GM21447 (cell line): ENCODE results near the gene UPK1B.
A peak's percentile ranks its signal among the peaks of the same experiment; 100 is the strongest.
"Not testable (repeated sequence)": the region's sequence is repeated elsewhere in the genome, so short reads cannot be mapped to it uniquely, and the experiment has no call there.

Source experiments
- ATAC-seq: cut with Tn5 transposase; IDR thresholded peaks from one replicate; pipeline ENCODE4 v1.9.1; 2021; ENCODE audit not compliant: unreplicated experiment

UPK1B gene

GRCh38 chr3:119173325-119173724 lies at the start of gene UPK1B:
TSS of gene UPK1B (plus strand) at chr3:119173598. CDS start at chr3:119186742, 13,144 bp downstream.
- no peak for ATAC-seq

GRCh38 chr3:119125342-119125741 lies 48.1 kb upstream of the UPK1B start:
- ATAC-seq, result no peak

DNA sequence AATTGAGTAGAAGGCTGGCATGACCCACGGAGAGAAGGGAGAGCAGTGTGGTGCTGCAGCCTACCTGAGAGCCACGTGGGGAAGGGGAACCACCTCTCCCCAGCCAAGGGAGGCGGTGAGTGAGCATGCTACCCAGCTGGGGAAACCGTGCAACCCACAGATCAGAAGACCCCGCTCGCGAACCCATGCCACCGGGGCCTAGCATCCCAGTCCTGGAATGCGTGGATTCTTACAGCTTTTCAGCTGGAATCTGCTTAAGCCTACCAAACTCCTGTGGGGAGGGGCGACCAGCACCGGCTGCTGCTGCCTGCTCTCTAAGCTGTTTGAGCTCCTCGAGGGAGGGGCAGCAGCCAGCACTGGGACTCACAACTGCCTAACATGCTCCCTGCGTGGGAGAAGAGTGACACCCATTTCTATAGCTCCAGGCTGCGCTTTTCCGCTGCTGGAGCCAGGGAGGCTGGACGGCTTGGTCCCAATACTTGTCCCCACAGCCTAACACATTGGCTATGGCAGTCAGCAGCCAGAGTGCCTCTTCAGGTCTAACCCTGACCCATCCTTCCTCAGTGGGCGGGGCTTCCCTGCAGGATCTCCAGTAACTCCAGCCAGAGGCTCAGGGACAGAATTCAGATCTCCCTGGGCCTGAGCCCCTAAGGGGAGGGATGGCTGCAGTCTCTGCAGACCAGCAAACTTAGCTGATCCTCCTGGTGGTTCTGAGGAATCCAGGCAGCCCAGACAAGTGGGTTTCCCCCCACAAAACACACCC lies 47.5 kb upstream of the UPK1B start:
- ATAC-seq, result no peak

- ATAC-seq, result not testable (repeated sequence)
Observed at GRCh38 chr3:119130291-119130690, 43.1 kb upstream of the UPK1B start.

GRCh38 chr3:119132291-119132690 lies 41.1 kb upstream of the UPK1B start:
- not testable (repeated sequence) for ATAC-seq

DNA sequence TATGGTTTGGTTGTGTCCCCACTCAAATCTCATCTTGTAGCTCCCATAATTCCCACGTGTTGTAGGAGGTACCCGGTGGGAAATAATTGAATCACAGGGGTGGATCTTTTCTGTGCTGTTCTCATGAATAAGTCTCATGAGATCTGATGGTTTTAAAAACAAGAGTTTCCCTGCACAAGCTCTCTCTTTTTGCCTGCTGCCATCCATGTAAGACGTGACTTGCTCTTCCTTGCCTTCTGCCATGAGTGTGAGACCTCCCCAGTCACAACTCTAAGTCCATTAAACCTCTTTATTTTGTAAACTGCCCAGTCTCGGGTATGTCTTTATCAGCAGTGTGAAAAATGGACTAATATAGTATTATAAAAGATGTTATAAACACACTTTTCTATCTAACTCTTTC lies 34.0 kb upstream of the UPK1B start:
- ATAC-seq, result not testable (repeated sequence)

DNA sequence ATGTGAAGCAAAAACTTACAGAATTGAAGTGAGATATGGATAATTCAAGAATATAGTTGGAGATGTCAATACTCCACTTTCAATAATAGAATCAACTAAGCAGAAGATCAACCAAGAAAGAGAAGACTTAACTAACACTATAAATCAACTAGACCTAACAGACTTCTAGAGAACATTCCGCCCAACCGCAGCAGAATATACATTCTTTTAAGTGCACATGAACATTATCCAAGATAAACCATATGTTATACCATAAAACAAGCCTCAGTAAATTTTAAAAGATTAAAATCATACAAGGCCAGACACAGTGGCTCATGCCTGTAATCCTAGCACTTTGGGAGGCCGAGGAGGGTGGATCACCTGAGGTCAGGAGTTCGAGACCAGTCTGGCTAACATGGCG lies 32.9 kb upstream of the UPK1B start:
- ATAC-seq, result no peak

DNA sequence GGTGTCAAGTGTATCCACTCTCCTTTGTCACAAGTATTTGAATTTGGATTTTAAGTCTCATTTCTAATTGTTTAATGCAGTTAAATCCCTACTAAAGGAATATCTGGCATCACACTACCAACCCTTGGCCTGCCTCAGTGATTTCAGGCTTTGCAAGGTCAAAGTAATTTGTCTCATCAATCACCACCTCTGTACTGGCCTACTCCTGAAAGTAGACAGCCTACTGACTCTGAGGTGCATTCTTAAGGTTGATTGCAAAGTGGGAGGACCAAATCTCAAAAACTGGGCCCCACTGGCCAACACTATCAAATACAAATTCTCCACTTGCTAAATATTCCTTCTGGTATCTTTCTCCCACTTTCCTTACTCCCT lies 28.3 kb upstream of the UPK1B start:
- peak; percentile 32 for ATAC-seq

DNA sequence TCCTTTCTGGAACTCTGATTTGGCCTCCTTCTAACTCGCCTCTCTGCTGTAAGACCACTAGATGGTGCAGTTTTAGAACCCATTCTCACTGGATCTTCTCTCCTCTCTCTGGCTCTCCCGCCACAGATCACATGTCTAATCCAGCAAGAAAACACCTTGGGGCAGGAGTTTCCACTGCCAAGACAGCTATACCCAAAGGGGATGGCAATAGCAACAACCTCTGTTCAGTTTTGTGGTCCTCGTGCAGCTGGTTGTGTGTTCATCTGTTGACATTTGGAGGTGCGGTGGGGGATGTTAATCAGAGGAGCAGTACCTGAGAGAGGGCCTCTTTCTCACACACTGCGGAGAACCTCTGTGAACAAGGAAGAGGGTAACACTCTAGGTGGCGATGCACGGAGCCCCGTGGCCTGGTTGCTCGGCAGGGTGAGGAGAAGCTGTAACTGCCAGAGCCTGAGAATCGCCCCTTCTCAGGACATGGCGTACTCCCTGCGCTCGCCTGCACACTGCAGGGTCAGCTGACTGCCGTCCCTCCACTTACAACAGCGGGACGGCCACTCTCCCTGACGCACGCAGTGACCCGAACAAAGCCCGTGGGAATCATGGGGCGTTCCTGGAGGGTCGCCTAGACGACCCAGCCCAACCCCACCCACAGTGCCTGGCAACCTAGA lies 27.8 kb upstream of the UPK1B start, which contains the start of gene TEX55:
Gene TEX55 (plus strand): TSS at position 666 of the 668 bp plus-strand sequence. CDS start 25 bp downstream, outside the sequence.
- ATAC-seq, result peak; percentile 66

GRCh38 chr3:119146578-119147375 lies 26.6 kb upstream of the UPK1B start:
- no peak for ATAC-seq

- ATAC-seq, result no peak
Observed at GRCh38 chr3:119147494-119147893, 25.9 kb upstream of the UPK1B start.

- no peak for ATAC-seq
Observed at GRCh38 chr3:119148493-119149180, 24.8 kb upstream of the UPK1B start.

GRCh38 chr3:119149484-119149883 lies 23.9 kb upstream of the UPK1B start:
- ATAC-seq, result no peak

GRCh38 chr3:119156868-119157267 lies 16.5 kb upstream of the UPK1B start:
- ATAC-seq, result no peak

DNA sequence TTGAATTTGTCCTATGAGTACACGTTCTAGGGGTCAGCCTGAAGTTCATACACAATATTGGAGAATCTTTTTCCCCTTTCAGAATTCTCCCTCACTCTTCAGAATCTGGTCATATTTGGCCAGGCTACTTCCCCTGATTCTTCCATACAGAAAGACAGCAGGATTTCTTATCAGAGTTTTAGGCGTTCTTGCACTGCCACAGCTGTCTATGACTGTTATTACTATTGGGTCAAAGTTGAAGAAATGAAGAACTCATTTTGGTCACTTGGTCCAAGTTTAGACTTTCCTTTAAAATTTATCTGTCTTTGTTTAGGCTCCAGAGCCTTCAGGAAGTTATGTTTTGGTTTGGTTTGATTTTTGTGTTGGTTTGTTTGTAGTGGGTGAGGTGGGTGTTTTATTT lies 15.4 kb upstream of the UPK1B start:
- ATAC-seq, result no peak

DNA sequence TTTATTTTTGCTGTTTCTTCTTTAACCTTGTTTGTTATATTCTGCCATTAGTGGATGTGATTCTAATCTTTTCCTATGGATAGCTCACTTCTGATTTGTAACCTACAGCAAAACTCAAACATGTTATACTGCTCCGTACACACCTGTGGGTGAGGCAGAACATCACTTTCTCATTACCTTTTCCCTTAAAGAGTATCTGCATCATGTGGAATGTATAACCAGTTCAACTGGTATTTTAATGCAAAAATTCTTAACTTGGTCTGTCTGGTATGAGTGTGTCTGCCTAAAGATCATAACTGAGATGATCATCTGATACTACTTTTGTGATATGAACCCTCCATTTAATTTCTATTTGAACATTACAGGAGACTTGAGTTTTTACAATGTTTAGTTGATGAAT lies 13.0 kb upstream of the UPK1B start:
- ATAC-seq, result no peak

DNA sequence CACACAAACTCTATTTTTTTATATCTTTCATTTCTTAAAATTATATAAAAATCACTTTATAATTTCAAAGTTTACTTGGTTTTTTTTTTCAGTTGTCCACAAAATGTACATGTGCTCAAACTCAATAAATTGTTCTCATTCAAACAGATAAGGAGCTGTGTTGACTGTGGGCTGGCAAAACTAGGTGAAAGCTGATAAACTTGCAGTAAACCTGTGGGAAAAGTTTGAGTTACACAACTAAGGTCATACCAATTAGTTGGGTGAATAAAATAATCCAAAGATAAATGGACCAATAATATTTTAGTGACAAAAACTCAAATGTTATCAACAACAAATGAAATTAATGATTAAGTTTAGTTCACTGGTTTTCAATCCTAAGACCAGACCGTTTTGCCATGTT lies 12.6 kb upstream of the UPK1B start:
- ATAC-seq, result no peak

- ATAC-seq, result no peak
Observed at GRCh38 chr3:119161240-119161639, 12.2 kb upstream of the UPK1B start.

DNA sequence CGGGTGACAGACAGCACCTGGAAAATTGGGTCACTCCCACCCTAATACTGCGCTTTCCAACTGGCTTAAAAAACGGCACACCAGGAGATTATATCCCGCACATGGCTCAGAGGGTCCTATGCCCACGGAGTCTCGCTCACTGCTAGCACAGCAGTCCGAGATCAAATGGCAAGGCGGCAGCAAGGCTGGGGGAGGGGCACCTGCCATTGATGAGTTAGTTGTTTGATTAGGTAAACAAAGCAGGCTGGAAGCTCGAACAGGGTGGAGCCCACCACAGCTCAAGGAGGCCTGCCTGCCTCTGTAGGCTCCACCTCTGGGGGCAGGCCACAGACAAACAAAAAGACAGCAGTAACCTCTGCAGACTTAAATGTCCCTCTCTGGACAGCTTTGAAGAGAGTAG lies 8.7 kb upstream of the UPK1B start:
- ATAC-seq, result not testable (repeated sequence)

GRCh38 chr3:119170821-119171220 lies 2.6 kb upstream of the UPK1B start:
- no peak for ATAC-seq
